Brain microvascular endothelial cell (primary cell): Measurements from ENCODE around the gene DUSP23.

Experiments
- DNase-seq: peaks from one replicate; pipeline ENCODE4 v3.0.0-alpha.2; 2020
- H3K27ac ChIP-seq: fragments of 250-450 bp; sonication (Bioruptor Pico); 2 replicates; pipeline ENCODE4 v1.5.1; 2020; ENCODE audit warnings: mild to moderate bottlenecking, moderate library complexity
- H3K27me3 ChIP-seq: fragments of 250-450 bp; sonication (Bioruptor Pico); replicated peaks from 2 replicates; pipeline ENCODE4 v1.5.1; 2020; ENCODE audit warnings: mild to moderate bottlenecking
- H3K36me3 ChIP-seq: fragments of 250-450 bp; sonication (Bioruptor Pico); replicated peaks from 2 replicates; pipeline ENCODE4 v1.5.1; 2020; ENCODE audit warnings: mild to moderate bottlenecking
- H3K4me3 ChIP-seq: 2 replicates; pipeline ENCODE4 v1.5.1; 2011; ENCODE audit warnings: low read depth, mild to moderate bottlenecking, control low read depth, low read length, moderate library complexity
- in situ Hi-C: cut with HindIII; loops from 2 replicates; pipeline ENCODE4 v1.10.0; 2017; ENCODE audit warnings: low sequenced_read_pairs, low pct_ligation_motif_present
- TF ChIP-seq, protein P1 (sequence below): IDR thresholded peaks from 2 replicates; pipeline ENCODE4 v1.5.1; 2011; ENCODE audit warnings: low read depth, mild to moderate bottlenecking, moderate library complexity, low read length, control low read depth, inconsistent platforms; ENCODE audit errors: missing control alignments

Gene DUSP23

DNA sequence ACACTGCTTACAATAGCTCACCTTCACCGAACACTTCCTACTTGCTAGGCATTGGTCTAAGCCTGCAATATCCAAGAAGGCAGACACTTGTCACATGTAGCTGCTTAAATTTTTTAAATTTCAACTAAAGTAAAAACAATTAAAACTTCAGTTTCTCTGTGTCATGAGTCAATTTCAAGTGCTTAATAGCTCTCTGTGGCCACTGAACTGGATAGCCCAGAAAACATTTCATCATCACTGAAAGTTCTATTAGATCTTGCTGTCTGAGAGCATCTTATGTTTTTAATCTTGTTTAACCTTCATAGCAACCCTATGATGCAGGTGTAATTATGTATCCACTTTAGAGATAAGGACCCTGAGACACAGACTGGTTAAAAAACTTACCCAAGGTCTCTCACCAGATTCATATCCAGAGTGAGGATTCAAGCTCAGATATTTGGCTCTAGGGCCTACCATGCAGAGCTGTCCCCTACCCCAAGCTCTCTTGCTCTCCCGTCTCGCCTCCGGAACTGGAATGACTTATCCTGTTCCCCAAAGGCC is 18.8 kb downstream of the DUSP23 start:
- H3K36me3 ChIP-seq = no peaks in the 10 kb centered on the region
- no peak overlapping the region for H3K4me3 ChIP-seq
- in situ Hi-C loops = loop anchor here (5.0 kb wide), 1 partner anchor 93 kb away; no protein-coding TSS in a partner anchor
- peaks cover 15% of the 10 kb centered on the region for H3K27me3 ChIP-seq
- TF ChIP-seq, protein P1, sequence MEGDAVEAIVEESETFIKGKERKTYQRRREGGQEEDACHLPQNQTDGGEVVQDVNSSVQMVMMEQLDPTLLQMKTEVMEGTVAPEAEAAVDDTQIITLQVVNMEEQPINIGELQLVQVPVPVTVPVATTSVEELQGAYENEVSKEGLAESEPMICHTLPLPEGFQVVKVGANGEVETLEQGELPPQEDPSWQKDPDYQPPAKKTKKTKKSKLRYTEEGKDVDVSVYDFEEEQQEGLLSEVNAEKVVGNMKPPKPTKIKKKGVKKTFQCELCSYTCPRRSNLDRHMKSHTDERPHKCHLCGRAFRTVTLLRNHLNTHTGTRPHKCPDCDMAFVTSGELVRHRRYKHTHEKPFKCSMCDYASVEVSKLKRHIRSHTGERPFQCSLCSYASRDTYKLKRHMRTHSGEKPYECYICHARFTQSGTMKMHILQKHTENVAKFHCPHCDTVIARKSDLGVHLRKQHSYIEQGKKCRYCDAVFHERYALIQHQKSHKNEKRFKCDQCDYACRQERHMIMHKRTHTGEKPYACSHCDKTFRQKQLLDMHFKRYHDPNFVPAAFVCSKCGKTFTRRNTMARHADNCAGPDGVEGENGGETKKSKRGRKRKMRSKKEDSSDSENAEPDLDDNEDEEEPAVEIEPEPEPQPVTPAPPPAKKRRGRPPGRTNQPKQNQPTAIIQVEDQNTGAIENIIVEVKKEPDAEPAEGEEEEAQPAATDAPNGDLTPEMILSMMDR = no peak
- no peak for DNase-seq
- no peak overlapping the region for H3K27ac ChIP-seq

DNA sequence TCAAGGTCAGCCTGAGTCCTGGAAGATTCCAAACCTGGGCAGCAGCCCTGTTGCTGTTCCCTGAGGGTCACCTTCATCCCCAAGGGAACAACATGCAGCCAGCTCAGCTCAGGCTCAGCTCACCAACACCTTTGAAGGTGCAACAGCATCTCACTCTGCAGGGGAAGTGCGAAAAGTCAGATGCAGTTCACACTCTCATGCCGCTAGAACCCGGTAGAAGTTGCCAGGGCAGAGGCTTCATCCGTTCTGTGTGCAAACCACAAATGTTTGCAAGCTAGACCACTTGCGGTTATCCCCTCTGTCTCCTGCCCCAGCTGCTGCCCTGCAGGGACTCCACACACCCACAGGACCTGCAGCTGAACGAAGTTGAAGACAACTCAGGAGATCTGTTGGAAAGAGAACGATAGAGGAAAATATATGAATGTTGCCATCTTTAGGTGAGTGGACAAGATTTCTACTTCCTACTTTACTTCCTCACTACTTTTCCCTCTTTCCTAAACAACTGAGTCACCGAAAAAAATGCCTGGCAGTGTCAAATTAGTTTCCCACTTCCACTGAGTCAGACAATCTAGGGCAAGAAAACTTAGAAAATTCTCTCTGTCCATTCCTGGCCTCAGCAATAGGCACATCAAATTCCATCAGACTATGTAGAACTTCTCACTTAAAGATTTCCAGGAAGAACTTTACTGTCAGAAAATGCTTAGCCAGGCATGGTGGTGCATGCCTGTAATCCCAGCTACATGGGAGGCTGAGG is 19.6 kb downstream of the DUSP23 start:
- DNase-seq = no peak
- no peaks in the 10 kb centered on the region for H3K36me3 ChIP-seq
- in situ Hi-C loops = no loop called here
- TF ChIP-seq, protein P1 = no peak
- no peak overlapping the region for H3K27ac ChIP-seq
- no peak overlapping the region for H3K4me3 ChIP-seq
- H3K27me3 ChIP-seq = peaks cover 9% of the 10 kb centered on the region

DNA sequence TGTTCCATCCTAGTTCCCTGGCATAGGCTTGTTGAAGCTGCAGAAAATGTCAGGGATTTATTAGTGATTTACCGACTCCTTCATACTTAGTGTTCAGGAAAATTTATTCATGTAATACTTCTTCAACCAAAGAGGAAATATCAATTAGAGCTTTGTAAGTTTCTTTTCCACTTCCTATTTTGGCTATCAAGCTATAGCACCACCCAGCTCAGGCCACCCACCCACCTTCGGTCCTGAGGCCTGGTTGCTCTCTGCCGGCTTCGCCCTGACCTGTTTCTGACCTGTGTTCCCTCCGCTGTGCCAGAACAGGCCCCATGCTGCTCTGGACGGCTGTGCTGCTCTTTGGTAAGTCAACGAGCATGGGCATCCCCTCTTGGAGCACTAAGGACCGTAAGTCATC is 21.3 kb downstream of the DUSP23 start, which contains the start of gene FCRL6:
TSS of gene FCRL6 (plus strand) at position 250 of the 400 bp plus-strand sequence. CDS start at position 315, 65 bp downstream.
- TF ChIP-seq, protein P1 = no peak
- Histone ChIP-seq H3K27ac (no peak within 1 kb of the TSS), H3K27me3 (no peaks in the 10 kb centered on the region), H3K36me3 (no peaks in the 10 kb centered on the region), H3K4me3 (no peak within 1 kb of the TSS)
- in situ Hi-C loops = no loop called here
- DNase-seq = no peak

DNA sequence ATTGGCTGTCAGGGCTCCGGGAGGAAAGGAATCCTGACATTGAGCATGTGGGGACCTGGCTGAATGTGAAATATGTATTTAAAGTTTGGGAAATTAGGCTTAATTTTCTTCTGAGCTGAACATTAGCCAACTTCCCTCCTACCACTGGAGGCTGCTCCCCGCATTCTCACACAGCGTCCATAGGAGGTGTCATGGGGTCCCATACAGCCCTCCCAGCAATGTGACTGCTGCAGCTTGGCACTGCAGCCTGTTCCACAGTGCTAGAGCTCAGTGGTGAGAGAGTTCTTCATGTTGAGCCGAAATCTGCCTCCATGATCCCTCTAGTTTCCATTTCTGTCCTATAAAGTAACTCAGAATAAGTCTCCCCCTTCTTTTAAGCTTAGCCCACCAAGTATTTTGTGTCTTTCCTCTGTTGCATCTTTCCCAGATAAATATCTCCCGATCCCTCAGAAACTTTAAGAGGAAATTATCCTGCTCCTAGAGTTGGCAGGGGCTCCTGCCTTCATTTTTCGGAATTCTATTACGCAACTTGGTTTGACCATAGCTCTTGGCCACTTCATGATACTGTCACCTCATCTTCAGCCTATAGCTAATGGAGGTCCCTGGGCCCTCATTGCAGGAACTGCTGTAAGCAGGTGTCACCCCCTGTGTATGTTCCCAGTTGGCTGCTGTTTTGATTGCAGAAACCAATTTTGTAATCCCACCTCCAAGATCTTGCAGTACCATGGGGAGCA is 23.4 kb downstream of the DUSP23 start:
- Histone ChIP-seq H3K36me3 (no peaks in the 10 kb centered on the region), H3K27ac (no peak overlapping the region), H3K27me3 (no peaks in the 10 kb centered on the region), H3K4me3 (no peak overlapping the region)
- TF ChIP-seq, protein P1 = peak; percentile 10
- no peak for DNase-seq
- in situ Hi-C loops = no loop called here

DNA sequence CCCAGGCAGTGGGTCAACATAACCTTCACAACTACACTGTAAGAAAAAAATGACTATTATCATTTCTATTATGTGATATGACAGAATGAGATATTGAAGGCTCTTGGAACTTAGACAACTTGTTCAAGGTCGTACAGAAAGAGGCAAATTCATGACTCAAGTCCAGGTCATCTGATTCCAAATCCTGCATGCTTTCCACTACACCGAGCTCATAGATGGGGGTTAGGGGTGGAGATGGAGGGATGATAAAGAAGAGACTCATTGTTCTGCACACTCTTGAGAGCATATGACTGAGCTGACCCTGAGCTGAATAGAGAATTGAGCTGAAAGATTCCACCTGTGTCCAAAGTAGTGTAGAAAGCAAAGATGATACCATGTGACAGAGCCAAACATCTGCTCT is 24.2 kb downstream of the DUSP23 start:
- no peaks in the 10 kb centered on the region for H3K27me3 ChIP-seq
- H3K27ac ChIP-seq = no peak overlapping the region
- no peak for DNase-seq
- TF ChIP-seq, protein P1 = no peak
- in situ Hi-C loops = no loop called here
- no peak overlapping the region for H3K4me3 ChIP-seq
- no peaks in the 10 kb centered on the region for H3K36me3 ChIP-seq
